ENCODE data around the gene STIM1.

GRCh38 chr11:3901249-3902025, 46.0 kb downstream of the STIM1 start:
- no peak for TF ChIP-seq POLR2AphosphoS5 (IDR thresholded peaks at IDR 0.05)
- TF ChIP-seq CTCF (IDR thresholded peaks at IDR 0.05) = no peak
- no peak for TF ChIP-seq POLR2A (IDR thresholded peaks at IDR 0.05)
- TF ChIP-seq EP300 (IDR thresholded peaks at IDR 0.05) = no peak

Data from gastroesophageal sphincter (tissue), 3 donors.